ENCODE results near the gene INPP5A.
"Not testable (repeated sequence)": the region's sequence is repeated elsewhere in the genome, so short reads cannot be mapped to it uniquely, and the experiment has no call there.

INPP5A gene

DNA sequence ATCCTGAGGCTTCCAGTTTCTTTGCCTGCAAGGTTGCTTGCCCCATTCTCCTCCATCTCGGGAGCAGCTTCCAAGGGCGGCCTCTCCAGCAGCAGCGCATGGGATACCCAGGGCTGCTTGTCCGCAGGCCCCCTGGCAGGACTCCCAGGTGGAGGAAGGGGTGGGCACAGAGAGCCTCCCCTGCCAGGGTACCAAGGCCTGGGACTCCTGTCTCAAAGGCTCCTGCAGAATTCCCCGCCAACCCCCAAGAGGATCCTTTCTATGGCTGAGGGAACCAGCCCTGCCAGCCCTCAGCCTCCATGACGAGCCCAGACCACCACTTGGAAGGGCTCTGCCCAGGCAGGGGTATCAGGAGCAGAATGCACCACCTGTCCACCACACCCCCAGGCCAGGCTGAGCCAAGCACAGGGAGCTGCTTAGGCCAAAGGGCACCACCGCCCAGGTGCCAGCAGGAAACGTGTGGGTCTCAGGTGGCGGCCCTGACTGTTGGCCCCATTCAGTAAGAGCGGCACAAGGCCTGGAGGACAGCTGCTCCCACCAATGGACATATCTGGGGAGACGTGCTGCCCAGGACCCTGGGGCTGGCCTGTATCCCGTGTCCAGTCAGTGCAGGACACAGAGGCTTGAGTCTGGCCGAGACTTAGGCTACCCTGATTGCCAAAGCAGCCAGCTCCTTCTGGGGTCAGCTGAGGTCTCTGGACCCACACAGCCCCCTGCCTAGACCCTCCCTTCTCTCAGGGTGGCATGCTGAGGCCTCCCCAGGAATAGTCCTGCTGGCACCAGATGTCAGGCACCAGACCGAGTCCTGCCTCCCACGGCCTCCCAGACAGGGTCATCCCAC is 33.8 kb upstream of the INPP5A start:
- DNase-seq (ENCODE audit: low read depth): no peak

DNA sequence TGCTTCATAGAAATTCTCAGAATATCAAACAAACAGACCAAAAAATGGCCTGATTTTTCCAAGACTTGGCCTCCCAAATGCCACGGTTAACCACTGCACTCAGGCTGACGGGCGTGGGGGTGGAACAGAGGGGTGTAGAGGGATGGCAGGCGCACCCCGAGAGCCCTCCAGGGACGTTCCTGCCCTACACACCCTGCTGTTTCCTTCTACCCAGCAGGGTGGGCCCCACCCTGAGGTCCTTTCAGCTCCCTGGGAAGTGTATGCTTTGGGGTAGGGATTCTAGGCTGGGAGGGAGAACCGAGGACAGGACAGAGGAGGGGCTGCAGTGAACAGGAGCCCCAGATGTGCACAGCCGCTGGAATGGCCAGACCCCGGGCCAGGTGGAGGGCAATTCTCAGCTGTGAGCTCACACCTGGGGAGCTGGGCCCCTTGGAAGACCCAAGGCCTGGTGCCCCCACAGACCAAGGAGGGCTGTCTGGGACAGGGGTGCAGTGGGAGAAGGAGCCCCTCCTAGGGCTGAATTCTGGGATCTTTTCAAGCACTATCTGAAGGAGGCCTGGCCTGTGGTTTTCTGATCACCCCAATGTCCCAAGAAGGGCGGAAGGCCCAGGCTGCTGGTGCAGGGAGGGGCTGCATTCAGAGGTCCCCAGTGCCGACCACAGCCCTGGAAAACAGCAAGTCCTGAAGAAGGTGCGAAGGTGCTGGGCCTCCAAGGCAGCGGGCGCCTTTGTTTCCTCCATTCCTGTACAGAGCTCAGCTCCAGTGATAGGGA is 32.9 kb upstream of the INPP5A start:
- DNase-seq (ENCODE audit: low read depth): no peak

GRCh38 chr10:132505546-132505945 is 32.0 kb upstream of the INPP5A start:
- DNase-seq (ENCODE audit: low read depth): not testable (repeated sequence)

DNA sequence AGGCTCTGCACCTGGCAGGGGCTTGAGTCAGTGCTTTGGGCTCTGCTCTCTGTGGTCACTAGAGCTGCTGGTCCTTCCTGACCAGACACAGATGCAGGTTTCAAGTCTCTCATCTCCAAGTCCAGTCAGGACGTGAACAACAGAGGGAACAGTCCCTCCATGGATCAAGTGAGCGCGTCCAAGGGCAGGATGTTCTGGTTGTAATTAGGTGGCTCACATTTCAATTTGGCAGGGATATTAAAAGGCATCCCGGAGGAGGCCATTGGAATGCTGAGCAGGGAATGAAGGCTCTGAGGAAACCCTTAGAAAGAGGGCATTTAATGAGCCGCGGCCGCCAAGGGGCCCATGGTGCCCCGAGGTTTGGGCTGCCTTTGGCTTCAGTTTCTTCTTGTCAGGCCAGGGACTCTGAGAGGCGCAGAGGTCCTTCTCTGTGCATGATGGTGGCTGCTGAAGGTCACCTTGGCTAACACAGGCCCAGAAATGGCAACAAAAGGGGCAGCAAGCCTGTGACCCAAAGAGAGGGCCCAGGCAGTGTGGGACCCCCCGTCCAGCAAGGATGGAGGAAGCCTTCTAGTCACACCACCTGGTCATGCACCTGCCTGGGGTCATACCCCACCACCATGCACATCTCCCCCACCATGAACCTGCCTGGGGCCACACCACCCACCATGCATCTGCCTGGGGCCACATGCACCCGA is 30.7 kb upstream of the INPP5A start:
- DNase-seq (ENCODE audit: low read depth): no peak

DNA sequence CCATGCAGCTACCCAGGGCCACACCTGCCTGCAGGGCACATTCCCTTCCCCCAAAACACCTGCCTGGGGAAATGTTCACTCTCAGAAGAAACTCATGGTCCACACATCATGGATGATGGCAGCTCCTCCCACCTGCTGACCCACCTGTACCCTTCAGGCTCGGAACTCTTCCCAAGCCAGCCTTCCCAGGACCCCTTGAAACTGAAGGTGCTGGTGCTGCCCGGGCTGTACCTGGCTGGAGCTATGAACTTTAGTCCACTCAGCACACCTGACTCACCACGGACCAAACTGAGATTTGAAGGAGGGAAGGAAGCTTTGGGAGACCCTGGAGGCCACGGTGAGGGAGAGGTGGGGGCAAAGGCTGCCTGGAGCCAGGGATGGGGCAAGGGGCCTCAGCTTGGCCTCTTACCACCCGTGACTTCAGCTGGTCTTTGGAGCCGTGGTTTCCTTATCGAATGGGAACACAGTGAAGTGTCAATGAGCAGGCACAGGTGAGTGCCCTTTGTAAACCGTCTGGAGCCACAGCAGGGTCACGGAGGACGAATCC is 30.1 kb upstream of the INPP5A start:
- no peak for DNase-seq (ENCODE audit: low read depth)

- DNase-seq (ENCODE audit: low read depth): no peak
Observed at GRCh38 chr10:132507956-132508490, 29.6 kb upstream of the INPP5A start.

GRCh38 chr10:132508581-132509443 is 28.8 kb upstream of the INPP5A start:
- DNase-seq (ENCODE audit: low read depth): no peak

- DNase-seq (ENCODE audit: low read depth): no peak
Observed at GRCh38 chr10:132509506-132510173, 27.9 kb upstream of the INPP5A start.

DNA sequence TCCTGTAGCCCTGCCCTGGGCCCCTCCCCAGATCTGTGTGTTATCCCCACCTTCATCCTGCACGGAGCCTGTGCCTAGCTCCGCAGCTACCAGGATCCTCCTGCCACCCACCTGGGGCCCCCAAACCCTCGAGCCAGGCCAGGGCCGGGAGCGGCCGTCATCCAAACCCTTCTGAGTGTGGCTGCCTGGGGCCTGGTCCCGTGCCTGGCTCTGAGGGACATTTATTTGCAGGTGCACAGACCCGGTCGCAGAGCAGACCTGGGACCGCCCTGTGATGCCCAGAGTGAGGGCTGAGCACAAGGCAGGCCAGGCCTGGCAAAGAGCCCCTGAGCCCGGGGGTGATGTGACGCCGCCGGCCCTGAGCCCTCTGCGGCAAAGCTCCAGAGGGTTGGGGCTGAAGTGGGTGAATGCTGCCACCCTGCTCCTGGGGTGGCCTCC is 27.4 kb upstream of the INPP5A start:
- DNase-seq (ENCODE audit: low read depth): no peak

DNA sequence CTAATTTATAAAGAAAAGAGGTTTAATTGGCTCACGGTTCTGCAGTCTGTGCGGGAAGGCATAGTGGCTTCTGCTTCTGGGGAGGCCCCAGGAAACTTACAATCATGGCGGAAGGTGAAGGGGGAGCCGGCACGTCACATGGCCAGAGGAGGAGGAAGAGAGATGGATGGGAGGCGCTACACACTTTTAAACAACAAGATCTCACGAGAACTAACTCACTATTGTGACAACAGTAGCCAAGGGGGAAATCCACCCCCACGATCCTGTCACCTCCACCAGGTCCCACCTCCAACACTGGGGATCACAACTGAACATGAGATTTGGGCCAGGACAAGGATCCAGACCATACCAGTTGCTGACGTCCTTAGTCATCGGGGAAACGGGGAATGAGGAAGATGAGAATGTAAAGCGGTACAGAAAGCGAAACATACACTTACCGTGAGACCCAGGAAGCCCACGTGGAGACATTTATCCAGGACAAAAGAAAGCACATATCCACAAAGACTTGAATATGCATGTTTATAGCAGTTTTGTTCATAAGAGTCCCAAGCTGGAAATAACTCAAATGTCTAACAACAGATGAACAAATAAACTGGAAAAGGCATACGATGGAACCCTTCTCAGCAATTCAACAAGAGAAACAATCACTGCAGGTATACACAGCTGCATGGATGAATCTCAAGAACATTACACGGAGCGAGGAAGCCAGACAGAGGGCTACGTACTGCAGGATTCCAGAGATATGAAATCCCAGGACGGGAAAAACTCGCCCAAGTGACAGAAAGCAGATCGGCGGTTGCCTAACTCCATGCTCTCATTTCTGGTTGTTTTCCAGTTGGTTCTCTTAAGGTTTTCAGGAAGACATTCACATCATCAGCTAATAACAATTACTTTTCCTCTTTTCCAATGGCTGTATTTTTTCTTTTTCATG is 26.2 kb upstream of the INPP5A start:
- no peak for DNase-seq (ENCODE audit: low read depth)

- no peak for DNase-seq (ENCODE audit: low read depth)
Observed at GRCh38 chr10:132512052-132512442, 25.5 kb upstream of the INPP5A start.

- DNase-seq (ENCODE audit: low read depth): no peak
Observed at GRCh38 chr10:132512693-132513345, 24.8 kb upstream of the INPP5A start.

GRCh38 chr10:132514821-132515520 is 22.6 kb upstream of the INPP5A start:
- no peak for DNase-seq (ENCODE audit: low read depth)

DNA sequence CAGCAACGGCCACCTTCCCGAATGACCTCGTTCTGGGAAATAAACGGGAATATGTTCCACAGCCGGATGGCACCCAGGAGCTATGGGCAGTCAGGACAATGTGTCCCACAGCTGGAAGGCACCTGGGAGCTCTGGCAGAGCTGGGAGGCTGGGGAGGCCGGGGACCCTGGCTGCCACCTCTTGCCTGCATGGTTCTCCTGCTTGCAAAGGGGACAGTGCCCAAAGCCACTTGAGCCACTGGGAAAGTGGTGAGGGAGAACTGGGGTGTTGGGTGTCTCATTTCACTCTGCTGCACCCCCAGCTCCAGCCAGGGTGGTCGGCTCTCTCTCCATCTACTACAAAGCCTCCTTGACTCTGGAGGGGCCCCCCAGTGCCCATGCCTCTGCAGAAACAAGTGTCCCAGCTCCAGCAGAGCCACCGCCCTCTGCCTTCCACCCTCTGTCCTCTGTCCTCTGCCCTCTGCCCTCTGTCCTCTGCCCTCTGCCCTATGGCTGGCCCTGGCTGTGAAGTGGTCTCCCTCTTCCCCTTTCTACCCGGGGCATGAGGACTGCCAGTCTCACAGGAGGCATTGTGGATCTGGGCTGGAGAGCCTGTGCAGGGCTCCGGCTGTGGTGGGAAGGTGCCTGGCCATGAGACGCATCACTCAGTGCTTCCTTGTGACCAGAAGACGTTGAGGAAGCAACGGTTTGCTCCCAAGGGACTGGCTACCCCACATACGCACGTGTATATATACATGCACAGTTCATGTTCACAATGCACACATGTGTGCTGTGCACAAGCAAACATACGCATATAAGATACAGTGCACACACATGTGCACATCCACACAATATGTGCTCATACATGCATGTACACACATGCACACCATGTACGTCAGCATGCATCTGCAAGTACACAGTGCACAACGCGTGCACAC is 21.5 kb upstream of the INPP5A start:
- DNase-seq (ENCODE audit: low read depth): no peak

GRCh38 chr10:132516771-132517725 is 20.5 kb upstream of the INPP5A start:
- no peak for DNase-seq (ENCODE audit: low read depth)

DNA sequence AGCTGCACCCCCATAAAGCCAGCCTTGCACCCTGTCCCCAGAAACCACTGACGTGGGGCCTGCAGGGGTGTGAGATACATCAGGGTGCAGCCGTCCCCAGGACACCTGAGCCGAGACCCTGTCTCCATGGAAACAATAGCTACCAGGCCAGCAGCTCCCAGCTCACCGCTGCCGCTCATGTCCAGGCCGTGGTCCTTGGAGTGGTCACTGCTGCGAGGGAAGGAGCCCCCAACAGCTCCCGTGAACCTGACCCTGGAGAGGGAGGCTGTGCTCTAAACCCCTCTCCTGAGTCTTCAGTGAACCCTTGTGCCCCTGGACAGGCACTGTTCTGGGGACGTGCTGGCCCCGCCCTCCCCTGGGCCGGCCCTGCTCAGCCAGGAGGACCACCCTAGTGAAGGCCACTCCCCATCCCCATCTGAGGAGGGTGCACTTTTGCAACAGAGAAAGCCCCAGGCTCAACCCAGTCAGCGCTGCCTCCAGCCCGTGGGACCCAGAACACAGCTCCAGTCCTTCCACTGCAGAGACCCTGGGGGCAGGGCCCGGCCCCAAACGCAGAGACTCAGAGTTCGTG is 19.6 kb upstream of the INPP5A start:
- DNase-seq (ENCODE audit: low read depth): no peak

Measured in stimulated activated CD8-positive, alpha-beta memory T cell treated with anti-CD3 and anti-CD28 coated beads, Interleukin-4, amount 100 ng/mL, for 24 hours (primary cell).